Testis (tissue), 3 donors: ENCODE results near the gene SYPL1. TPM values are rescaled to one million over a fixed set of nuclear protein-coding genes. Genes with fewer than 3 reads are reported as not detected.

Experiments used
- DNase-seq: peaks from one replicate; pipeline ENCODE4 v3.0.0-alpha.2; 2019
- H3K27ac ChIP-seq, 2 donors: fragments of 200-600 bp; sonication (generic); one replicate each; pipeline ENCODE4 v1.5.1; 2019
- H3K27me3 ChIP-seq: fragments of 200-600 bp; sonication (generic); one replicate; pipeline ENCODE4 v1.5.1; 2019
- H3K36me3 ChIP-seq: fragments of 200-600 bp; sonication (generic); one replicate; pipeline ENCODE4 v1.5.1; 2017; ENCODE audit warnings: low read depth; ENCODE audit errors: missing control alignments
- H3K4me1 ChIP-seq: fragments of 200-600 bp; sonication (generic); one replicate; pipeline ENCODE4 v1.5.1; 2019
- H3K4me3 ChIP-seq, 2 donors: fragments of 200-600 bp; sonication (generic); one replicate each; pipeline ENCODE4 v1.5.1; 2017 to 2019
- H3K9me3 ChIP-seq: fragments of 200-600 bp; sonication (generic); one replicate; pipeline ENCODE4 v1.5.1; 2017
- CTCF ChIP-seq, 3 experiments: fragments of 450-650 bp in 2 of 3; fragments of 200-600 bp in 1 of 3; sonication (generic) in 1 of 3; IDR thresholded peaks; one replicate each; pipeline ENCODE4 v1.5.1; 2016 to 2019; ENCODE audit warnings: antibody characterized with exemption in 3 of 3, mild to moderate bottlenecking in 2 of 3, moderate library complexity in 1 of 3
- POLR2A ChIP-seq: fragments of 450-650 bp; IDR thresholded peaks from one replicate; pipeline ENCODE4 v1.6.1; 2017; ENCODE audit warnings: antibody characterized with exemption, mild to moderate bottlenecking, moderate library complexity
- WGBS, 2 donors: methylation state at CpG; one replicate each; pipeline ENCODE4 v1.1.5; 2018; 5-methylcytosine and 5-hydroxymethylcytosine counted together
- intact Hi-C: fragments of 100-400 bp; cut with DNase I; formaldehyde crosslinking; loops from one replicate; pipeline ENCODE4 v1.15.1; 2023; ENCODE audit warnings: low total_unique reads
- polyA plus RNA-seq: library from polyadenylated mRNA; stranded (reverse); fragments of 350-450 nt; fragmentation: Illumina TruSeq; extraction: RNeasy Lipid Tissue Mini Kit (QIAGEN cat#74804); gene quantifications from one replicate; pipeline ENCODE4 v1.2.3, GENCODE V29; 2014; ENCODE audit warnings: low read depth, low replicate concordance; ENCODE audit not compliant: insufficient read depth
- total RNA-seq, 2 donors: library from RNA; depleted of rRNA; stranded (reverse); fragments of >200 nt; gene quantifications; one replicate each; pipeline ENCODE4 v1.2.3, GENCODE V29; 2016

SYPL1 gene
- total and polyA plus RNA-seq, 3 donors from 2014 or later, result 100.0 to 209 (median 116) TPM

GRCh38 chr7:106068986-106069385 is 43.1 kb downstream of the SYPL1 start:
- no peak overlapping the region for H3K27ac ChIP-seq
- no peak overlapping the region for H3K4me3 ChIP-seq
- no peaks in the 10 kb centered on the region for H3K9me3 ChIP-seq
- TF ChIP-seq CTCF (IDR thresholded peaks at IDR 0.05) (no peak), POLR2A (no peak)
- intact Hi-C loops, result no loop called here
- H3K27me3 ChIP-seq, result no peaks in the 10 kb centered on the region
- peaks cover 26% of the 10 kb centered on the region for H3K4me1 ChIP-seq
- H3K36me3 ChIP-seq, result no peaks in the 10 kb centered on the region
- no peak for DNase-seq
- 72 to 83% methylated on average over 3 of the region's 3 CpGs for WGBS, 2 donors

- no peak overlapping the region for H3K27ac ChIP-seq
- peaks cover 26% of the 10 kb centered on the region for H3K4me1 ChIP-seq
- intact Hi-C loops, result no loop called here
- no peaks in the 10 kb centered on the region for H3K27me3 ChIP-seq
- no peaks in the 10 kb centered on the region for H3K36me3 ChIP-seq
- H3K4me3 ChIP-seq, result no peak overlapping the region
- no peak for DNase-seq
- no peaks in the 10 kb centered on the region for H3K9me3 ChIP-seq
- 86 to 89% methylated on average over 4 of the region's 4 CpGs for WGBS, 2 donors
- TF ChIP-seq POLR2A, result no peak
- TF ChIP-seq CTCF (IDR thresholded peaks at IDR 0.05), result no peak
Measured at GRCh38 chr7:106068538-106068961, 43.6 kb downstream of the SYPL1 start.

- Histone ChIP-seq H3K9me3 (no peaks in the 10 kb centered on the region), H3K4me3 (no peak overlapping the region), H3K27me3 (no peaks in the 10 kb centered on the region), H3K4me1 (peaks cover 26% of the 10 kb centered on the region), H3K27ac (no peak overlapping the region), H3K36me3 (no peaks in the 10 kb centered on the region)
- DNase-seq, result no peak
- WGBS, 2 donors, result 77 to 82% methylated on average over 3 of the region's 3 CpGs
- intact Hi-C loops, result no loop called here
- TF ChIP-seq POLR2A (no peak), CTCF (IDR thresholded peaks at IDR 0.05) (no peak)
Measured at GRCh38 chr7:106067678-106068077, 44.4 kb downstream of the SYPL1 start.

- Histone ChIP-seq H3K4me1 (peaks cover 21% of the 10 kb centered on the region), H3K9me3 (no peaks in the 10 kb centered on the region), H3K27ac (peak overlapping the region; percentile 25 to 72), H3K27me3 (no peaks in the 10 kb centered on the region), H3K36me3 (no peaks in the 10 kb centered on the region), H3K4me3 (no peak overlapping the region)
- TF ChIP-seq POLR2A (no peak), CTCF (IDR thresholded peaks at IDR 0.05) (no peak)
- intact Hi-C loops, result no loop called here
- no peak for DNase-seq
- 22 to 30% methylated on average over 23 to 26 of the region's 26 CpGs for WGBS, 2 donors
Measured at GRCh38 chr7:106065575-106066500, 46.3 kb downstream of the SYPL1 start.
